ENCODE data around the gene ZNF507.

Gene ZNF507

DNA sequence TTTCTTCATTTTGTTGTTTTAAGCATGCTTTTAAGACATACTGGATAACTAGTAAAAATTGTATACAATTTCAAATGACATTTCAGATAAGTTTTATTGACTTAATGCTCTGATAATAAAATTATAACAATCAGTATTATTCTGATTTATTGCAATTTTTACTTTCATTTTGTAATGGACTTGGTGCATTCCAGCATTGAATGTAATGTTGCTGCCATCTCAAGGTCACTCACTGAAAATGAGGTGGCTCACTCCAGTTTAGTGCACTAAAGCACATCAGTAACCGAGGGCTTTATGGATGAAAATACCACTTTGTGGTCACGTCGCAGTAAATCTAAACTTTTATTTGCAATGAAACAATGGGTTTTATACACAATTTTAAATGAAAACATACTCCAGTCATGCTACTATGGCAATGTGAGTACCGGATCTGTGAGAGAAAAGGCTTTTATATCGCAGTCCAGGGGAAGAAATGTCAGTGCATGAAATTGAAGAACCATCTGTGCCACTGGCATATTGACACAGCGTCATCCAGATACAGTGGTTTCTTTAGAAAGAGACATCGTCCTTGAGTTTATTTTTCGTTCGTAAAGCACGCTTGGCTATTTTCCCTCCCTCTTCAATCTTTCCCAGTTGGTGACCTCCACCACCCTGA is 20.7 kb upstream of the ZNF507 start:
- ATAC-seq: peak; percentile 71
- TF ChIP-seq TCF4 (CRISPR knock-in tag; IDR thresholded peaks at IDR 0.05; ENCODE audit: borderline replicate concordance) (no peak), ZC3H10 (CRISPR knock-in tag; IDR thresholded peaks at IDR 0.05) (no peak), ISL1 (CRISPR knock-in tag; IDR thresholded peaks at IDR 0.05) (peak; percentile 52; the same call in 1 of the 2 replicates), ESRRG (CRISPR knock-in tag; IDR thresholded peaks at IDR 0.05) (no peak), PPARA (CRISPR knock-in tag; IDR thresholded peaks at IDR 0.05; ENCODE audit: borderline replicate concordance) (no peak)
- TF ChIP-seq, protein P1, sequence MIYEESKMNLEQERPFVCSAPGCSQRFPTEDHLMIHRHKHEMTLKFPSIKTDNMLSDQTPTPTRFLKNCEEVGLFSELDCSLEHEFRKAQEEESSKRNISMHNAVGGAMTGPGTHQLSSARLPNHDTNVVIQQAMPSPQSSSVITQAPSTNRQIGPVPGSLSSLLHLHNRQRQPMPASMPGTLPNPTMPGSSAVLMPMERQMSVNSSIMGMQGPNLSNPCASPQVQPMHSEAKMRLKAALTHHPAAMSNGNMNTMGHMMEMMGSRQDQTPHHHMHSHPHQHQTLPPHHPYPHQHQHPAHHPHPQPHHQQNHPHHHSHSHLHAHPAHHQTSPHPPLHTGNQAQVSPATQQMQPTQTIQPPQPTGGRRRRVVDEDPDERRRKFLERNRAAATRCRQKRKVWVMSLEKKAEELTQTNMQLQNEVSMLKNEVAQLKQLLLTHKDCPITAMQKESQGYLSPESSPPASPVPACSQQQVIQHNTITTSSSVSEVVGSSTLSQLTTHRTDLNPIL (CRISPR knock-in tag; IDR thresholded peaks at IDR 0.05; ENCODE audit: low read depth): no peak

DNA sequence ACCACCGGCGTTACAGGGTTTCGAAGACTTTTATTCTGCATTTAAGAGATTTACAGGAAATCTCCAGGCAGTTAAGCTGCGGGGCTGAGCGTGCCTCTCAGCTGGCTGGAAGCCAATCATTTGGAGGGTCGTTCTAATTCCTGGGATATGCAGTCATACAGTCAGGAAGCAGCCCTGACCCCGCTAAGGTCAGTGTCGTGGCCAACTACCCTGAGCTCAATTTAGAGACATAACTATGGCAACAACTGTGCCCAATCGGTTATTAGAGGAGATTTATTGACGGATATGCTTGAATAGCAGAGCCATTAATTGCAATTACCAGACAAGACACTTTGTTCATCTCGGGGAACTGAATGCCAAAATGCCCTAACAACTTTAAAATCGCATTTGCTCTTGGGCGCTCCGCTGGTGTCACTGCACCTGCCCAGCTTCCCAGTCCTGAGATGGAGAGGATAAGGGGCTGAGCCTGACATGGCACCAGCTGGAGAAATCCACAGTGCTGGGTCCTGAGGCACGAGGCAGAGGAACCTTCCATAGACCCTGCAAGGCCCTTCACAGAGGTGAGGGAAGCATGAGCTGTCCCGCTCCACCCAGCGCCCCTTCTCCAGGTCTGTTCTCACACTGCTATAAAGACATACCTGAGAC is 15.1 kb upstream of the ZNF507 start:
- no peak for ATAC-seq
- TF ChIP-seq BACH2 (CRISPR knock-in tag; IDR thresholded peaks at IDR 0.05; ENCODE audit: borderline replicate concordance) (no peak), RARB (CRISPR knock-in tag; IDR thresholded peaks at IDR 0.05) (no peak), ZC3H10 (CRISPR knock-in tag; IDR thresholded peaks at IDR 0.05) (no peak), ARNTL (CRISPR knock-in tag; IDR thresholded peaks at IDR 0.05; ENCODE audit: borderline replicate concordance, low read depth) (no peak), ZNF8 (CRISPR knock-in tag; IDR thresholded peaks at IDR 0.05) (no peak), ZNF565 (CRISPR knock-in tag; conservative IDR thresholded peaks at IDR 0.05; ENCODE audit: low read depth) (no peak), PPARA (CRISPR knock-in tag; IDR thresholded peaks at IDR 0.05; ENCODE audit: borderline replicate concordance) (no peak), TCF4 (CRISPR knock-in tag; IDR thresholded peaks at IDR 0.05; ENCODE audit: borderline replicate concordance) (no peak), ZFP30 (CRISPR knock-in tag; IDR thresholded peaks at IDR 0.05) (no peak), SNAI2 (CRISPR knock-in tag; IDR thresholded peaks at IDR 0.05) (no peak), GLIS3 (CRISPR knock-in tag; IDR thresholded peaks at IDR 0.05) (no peak)
- TF ChIP-seq, protein P2, sequence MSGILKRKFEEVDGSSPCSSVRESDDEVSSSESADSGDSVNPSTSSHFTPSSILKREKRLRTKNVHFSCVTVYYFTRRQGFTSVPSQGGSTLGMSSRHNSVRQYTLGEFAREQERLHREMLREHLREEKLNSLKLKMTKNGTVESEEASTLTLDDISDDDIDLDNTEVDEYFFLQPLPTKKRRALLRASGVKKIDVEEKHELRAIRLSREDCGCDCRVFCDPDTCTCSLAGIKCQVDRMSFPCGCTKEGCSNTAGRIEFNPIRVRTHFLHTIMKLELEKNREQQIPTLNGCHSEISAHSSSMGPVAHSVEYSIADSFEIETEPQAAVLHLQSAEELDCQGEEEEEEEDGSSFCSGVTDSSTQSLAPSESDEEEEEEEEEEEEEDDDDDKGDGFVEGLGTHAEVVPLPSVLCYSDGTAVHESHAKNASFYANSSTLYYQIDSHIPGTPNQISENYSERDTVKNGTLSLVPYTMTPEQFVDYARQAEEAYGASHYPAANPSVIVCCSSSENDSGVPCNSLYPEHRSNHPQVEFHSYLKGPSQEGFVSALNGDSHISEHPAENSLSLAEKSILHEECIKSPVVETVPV (CRISPR knock-in tag; IDR thresholded peaks at IDR 0.05): no peak
- TF ChIP-seq, protein P1 (CRISPR knock-in tag; IDR thresholded peaks at IDR 0.05; ENCODE audit: low read depth): no peak

DNA sequence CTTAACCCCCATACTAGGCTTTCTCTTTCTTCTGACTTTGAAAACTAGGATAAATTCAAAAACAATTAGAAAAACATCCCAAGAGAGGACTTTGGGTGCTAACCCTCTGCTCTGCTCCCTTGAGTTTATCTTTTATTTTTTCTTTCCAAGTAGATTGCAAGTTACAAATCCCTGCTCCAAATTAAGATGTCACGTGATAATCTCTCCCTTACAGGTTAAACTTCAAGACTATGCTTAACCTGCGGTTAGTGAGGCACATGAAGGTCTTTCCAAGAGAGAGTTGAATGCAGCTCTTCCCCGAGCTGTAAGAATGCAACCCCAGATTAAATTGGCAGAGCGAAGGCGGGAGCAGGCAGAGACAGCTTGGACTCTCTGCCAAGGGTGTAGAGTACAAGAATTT is 12.2 kb upstream of the ZNF507 start:
- no peak for ATAC-seq
- TF ChIP-seq ZNF565 (CRISPR knock-in tag; conservative IDR thresholded peaks at IDR 0.05; ENCODE audit: low read depth) (no peak), ZNF8 (CRISPR knock-in tag; IDR thresholded peaks at IDR 0.05) (no peak), ZFP30 (CRISPR knock-in tag; IDR thresholded peaks at IDR 0.05) (no peak), OSR1 (CRISPR knock-in tag; IDR thresholded peaks at IDR 0.05) (no peak), TCF4 (CRISPR knock-in tag; IDR thresholded peaks at IDR 0.05; ENCODE audit: borderline replicate concordance) (no peak), ZFP3 (CRISPR knock-in tag; IDR thresholded peaks at IDR 0.05) (no peak), BACH2 (CRISPR knock-in tag; IDR thresholded peaks at IDR 0.05; ENCODE audit: borderline replicate concordance) (no peak), TOX (CRISPR knock-in tag; IDR thresholded peaks at IDR 0.05; ENCODE audit: borderline replicate concordance) (no peak), ZC3H10 (CRISPR knock-in tag; IDR thresholded peaks at IDR 0.05) (no peak), SNAI2 (CRISPR knock-in tag; IDR thresholded peaks at IDR 0.05) (no peak), GLIS3 (CRISPR knock-in tag; IDR thresholded peaks at IDR 0.05) (no peak), ZNF70 (CRISPR knock-in tag; IDR thresholded peaks at IDR 0.05) (no peak), ISL1 (CRISPR knock-in tag; IDR thresholded peaks at IDR 0.05) (no peak), CSDC2 (CRISPR knock-in tag; IDR thresholded peaks at IDR 0.05) (no peak), RARB (CRISPR knock-in tag; IDR thresholded peaks at IDR 0.05) (no peak), PPARA (CRISPR knock-in tag; IDR thresholded peaks at IDR 0.05; ENCODE audit: borderline replicate concordance) (no peak)
- TF ChIP-seq, protein P3, sequence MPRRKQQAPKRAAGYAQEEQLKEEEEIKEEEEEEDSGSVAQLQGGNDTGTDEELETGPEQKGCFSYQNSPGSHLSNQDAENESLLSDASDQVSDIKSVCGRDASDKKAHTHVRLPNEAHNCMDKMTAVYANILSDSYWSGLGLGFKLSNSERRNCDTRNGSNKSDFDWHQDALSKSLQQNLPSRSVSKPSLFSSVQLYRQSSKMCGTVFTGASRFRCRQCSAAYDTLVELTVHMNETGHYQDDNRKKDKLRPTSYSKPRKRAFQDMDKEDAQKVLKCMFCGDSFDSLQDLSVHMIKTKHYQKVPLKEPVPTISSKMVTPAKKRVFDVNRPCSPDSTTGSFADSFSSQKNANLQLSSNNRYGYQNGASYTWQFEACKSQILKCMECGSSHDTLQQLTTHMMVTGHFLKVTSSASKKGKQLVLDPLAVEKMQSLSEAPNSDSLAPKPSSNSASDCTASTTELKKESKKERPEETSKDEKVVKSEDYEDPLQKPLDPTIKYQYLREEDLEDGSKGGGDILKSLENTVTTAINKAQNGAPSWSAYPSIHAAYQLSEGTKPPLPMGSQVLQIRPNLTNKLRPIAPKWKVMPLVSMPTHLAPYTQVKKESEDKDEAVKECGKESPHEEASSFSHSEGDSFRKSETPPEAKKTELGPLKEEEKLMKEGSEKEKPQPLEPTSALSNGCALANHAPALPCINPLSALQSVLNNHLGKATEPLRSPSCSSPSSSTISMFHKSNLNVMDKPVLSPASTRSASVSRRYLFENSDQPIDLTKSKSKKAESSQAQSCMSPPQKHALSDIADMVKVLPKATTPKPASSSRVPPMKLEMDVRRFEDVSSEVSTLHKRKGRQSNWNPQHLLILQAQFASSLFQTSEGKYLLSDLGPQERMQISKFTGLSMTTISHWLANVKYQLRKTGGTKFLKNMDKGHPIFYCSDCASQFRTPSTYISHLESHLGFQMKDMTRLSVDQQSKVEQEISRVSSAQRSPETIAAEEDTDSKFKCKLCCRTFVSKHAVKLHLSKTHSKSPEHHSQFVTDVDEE (CRISPR knock-in tag; IDR thresholded peaks at IDR 0.05): no peak
- TF ChIP-seq, protein P2 (CRISPR knock-in tag; IDR thresholded peaks at IDR 0.05): no peak
- TF ChIP-seq, protein P4, sequence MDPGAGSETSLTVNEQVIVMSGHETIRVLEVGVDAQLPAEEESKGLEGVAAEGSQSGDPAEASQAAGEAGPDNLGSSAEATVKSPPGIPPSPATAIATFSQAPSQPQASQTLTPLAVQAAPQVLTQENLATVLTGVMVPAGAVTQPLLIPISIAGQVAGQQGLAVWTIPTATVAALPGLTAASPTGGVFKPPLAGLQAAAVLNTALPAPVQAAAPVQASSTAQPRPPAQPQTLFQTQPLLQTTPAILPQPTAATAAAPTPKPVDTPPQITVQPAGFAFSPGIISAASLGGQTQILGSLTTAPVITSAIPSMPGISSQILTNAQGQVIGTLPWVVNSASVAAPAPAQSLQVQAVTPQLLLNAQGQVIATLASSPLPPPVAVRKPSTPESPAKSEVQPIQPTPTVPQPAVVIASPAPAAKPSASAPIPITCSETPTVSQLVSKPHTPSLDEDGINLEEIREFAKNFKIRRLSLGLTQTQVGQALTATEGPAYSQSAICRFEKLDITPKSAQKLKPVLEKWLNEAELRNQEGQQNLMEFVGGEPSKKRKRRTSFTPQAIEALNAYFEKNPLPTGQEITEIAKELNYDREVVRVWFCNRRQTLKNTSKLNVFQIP (CRISPR knock-in tag; IDR thresholded peaks at IDR 0.05; ENCODE audit: borderline replicate concordance, low read depth): no peak

All from SK-N-SH treated with all-trans-retinoic acid at 6 μM for 48 hours (cell line).